ENCODE measurements around the gene PDSS2.

DNA sequence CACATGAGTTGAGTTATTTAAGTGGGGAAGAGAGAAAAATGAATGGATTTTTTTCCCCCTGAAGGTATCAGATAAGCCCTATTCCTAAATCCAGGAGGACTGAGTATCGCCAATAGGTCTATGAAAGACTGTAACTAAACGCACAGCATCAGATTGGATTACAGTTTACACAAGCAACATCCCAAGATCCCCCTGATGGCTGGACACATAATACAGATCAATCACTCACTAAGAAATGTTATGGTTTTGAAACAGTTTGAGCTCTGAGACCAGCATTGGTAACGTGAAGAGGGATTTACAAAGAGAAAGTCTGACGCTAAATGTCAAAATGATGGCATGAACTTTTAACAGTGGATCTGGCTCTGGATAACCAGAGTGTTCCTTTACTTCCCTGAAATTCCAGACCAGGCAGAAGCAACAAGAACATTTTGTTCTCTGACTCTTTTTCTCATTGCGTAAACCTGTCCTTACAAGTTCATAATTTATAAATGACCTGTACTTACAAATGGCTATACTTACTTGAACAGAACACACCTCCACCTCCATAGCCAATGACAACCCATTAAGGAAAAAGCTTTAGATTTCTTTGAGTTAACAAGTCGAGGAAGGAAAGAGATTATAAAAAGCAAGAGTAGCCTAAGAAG lies 212.3 kb downstream of the PDSS2 start:
- TF ChIP-seq POLR2A (IDR thresholded peaks at IDR 0.05), result no peak
- TF ChIP-seq, protein P1, sequence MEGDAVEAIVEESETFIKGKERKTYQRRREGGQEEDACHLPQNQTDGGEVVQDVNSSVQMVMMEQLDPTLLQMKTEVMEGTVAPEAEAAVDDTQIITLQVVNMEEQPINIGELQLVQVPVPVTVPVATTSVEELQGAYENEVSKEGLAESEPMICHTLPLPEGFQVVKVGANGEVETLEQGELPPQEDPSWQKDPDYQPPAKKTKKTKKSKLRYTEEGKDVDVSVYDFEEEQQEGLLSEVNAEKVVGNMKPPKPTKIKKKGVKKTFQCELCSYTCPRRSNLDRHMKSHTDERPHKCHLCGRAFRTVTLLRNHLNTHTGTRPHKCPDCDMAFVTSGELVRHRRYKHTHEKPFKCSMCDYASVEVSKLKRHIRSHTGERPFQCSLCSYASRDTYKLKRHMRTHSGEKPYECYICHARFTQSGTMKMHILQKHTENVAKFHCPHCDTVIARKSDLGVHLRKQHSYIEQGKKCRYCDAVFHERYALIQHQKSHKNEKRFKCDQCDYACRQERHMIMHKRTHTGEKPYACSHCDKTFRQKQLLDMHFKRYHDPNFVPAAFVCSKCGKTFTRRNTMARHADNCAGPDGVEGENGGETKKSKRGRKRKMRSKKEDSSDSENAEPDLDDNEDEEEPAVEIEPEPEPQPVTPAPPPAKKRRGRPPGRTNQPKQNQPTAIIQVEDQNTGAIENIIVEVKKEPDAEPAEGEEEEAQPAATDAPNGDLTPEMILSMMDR (IDR thresholded peaks at IDR 0.05), result no peak

Measured in heart left ventricle (tissue), 13 donors.